ENCODE measurements around the gene SUPT4H1. TPM values are rescaled to one million over a fixed set of nuclear protein-coding genes. Genes with fewer than 3 reads are reported as not detected.

The SUPT4H1 gene
- total and polyA plus RNA-seq, 9 of the 15 experiments (the other 6 are each of a cell fraction or from before 2014, with no cell fraction given) = 62.1 to 320 (median 117) TPM

- TF ChIP-seq JUND (IDR thresholded peaks at IDR 0.05; ENCODE audit: borderline replicate concordance, low read depth, low read length) = peak; percentile 68
- peak; percentile 58; the same call in 1 of the 3 replicates for TF ChIP-seq JUND (tag; IDR thresholded peaks at IDR 0.05; ENCODE audit: borderline replicate concordance, low read depth, low read length)
- no peak for TF ChIP-seq ZNF592 (IDR thresholded peaks at IDR 0.05)
- no peak for TF ChIP-seq ZNF395 (CRISPR knock-in tag; IDR thresholded peaks at IDR 0.05)
- TF ChIP-seq, protein P1, sequence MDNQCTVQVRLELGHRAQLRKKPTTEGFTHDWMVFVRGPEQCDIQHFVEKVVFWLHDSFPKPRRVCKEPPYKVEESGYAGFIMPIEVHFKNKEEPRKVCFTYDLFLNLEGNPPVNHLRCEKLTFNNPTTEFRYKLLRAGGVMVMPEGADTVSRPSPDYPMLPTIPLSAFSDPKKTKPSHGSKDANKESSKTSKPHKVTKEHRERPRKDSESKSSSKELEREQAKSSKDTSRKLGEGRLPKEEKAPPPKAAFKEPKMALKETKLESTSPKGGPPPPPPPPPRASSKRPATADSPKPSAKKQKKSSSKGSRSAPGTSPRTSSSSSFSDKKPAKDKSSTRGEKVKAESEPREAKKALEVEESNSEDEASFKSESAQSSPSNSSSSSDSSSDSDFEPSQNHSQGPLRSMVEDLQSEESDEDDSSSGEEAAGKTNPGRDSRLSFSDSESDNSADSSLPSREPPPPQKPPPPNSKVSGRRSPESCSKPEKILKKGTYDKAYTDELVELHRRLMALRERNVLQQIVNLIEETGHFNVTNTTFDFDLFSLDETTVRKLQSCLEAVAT (IDR thresholded peaks at IDR 0.05) = peak; percentile 77 to 91; a peak in 2 of 4 replicates
- TF ChIP-seq, protein P2, sequence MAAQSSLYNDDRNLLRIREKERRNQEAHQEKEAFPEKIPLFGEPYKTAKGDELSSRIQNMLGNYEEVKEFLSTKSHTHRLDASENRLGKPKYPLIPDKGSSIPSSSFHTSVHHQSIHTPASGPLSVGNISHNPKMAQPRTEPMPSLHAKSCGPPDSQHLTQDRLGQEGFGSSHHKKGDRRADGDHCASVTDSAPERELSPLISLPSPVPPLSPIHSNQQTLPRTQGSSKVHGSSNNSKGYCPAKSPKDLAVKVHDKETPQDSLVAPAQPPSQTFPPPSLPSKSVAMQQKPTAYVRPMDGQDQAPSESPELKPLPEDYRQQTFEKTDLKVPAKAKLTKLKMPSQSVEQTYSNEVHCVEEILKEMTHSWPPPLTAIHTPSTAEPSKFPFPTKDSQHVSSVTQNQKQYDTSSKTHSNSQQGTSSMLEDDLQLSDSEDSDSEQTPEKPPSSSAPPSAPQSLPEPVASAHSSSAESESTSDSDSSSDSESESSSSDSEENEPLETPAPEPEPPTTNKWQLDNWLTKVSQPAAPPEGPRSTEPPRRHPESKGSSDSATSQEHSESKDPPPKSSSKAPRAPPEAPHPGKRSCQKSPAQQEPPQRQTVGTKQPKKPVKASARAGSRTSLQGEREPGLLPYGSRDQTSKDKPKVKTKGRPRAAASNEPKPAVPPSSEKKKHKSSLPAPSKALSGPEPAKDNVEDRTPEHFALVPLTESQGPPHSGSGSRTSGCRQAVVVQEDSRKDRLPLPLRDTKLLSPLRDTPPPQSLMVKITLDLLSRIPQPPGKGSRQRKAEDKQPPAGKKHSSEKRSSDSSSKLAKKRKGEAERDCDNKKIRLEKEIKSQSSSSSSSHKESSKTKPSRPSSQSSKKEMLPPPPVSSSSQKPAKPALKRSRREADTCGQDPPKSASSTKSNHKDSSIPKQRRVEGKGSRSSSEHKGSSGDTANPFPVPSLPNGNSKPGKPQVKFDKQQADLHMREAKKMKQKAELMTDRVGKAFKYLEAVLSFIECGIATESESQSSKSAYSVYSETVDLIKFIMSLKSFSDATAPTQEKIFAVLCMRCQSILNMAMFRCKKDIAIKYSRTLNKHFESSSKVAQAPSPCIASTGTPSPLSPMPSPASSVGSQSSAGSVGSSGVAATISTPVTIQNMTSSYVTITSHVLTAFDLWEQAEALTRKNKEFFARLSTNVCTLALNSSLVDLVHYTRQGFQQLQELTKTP (IDR thresholded peaks at IDR 0.05; ENCODE audit: low read depth in 1 of 2, partially characterized antibody in 2 of 2) = peak in 1 of 2 experiments; percentile 44
Measured at GRCh38 chr17:58329035-58329809, 22.8 kb downstream of the SUPT4H1 start (continued).
